HCT116 (cell line): ENCODE data around the gene SEC14L3. TPM values are rescaled to one million over a fixed set of nuclear protein-coding genes. Genes with fewer than 3 reads are reported as not detected.

Experiments
- ATAC-seq: fragments of 200-7000 bp; cut with Tn5 transposase; 2 replicates; pipeline ENCODE4 v1.9.1; 2020; ENCODE audit warnings: mild to moderate bottlenecking, moderate library complexity
- BruUV-seq: library from RNA; stranded (reverse); fragments of 400-500 nt; replicated peaks from 2 replicates; lab custom pipeline; 2021; lab: Mats Ljungman, UMichigan
- CTCF ChIA-PET: fragments of 300-600 bp; sonication (Branson Sonifier 250); formaldehyde crosslinking; loops from one replicate; lab custom pipeline; 2021; ENCODE audit warnings: antibody characterized with exemption; lab: Charles Lee
- POLR2A ChIA-PET: fragments of 300-600, 350-600 bp; sonication (Branson Sonifier 250); formaldehyde crosslinking; loops from one replicate; lab custom pipeline; 2021; ENCODE audit warnings: antibody characterized with exemption; lab: Charles Lee
- RAD21 ChIA-PET, 2 experiments: fragments of 300-600 bp; sonication (Branson Sonifier 250); formaldehyde crosslinking; loops; one replicate each; lab custom pipeline; 2023; ENCODE audit warnings: low total read pairs in 2 of 2; ENCODE audit not compliant: uncharacterized antibody in 2 of 2, unreplicated experiment in 2 of 2, low non-redundant PET in 1 of 2; lab: Charles Lee
- DNase-seq: peaks from one replicate; pipeline ENCODE4 v3.0.0-alpha.2; 2010; ENCODE audit warnings: low read depth, low spot score
- H2AFZ ChIP-seq: fragments of 200-600 bp; shearing (Covaris generic), sonication (generic); 2 replicates; pipeline ENCODE4 v1.6.1; 2017; ENCODE audit warnings: low read depth, mixed run types, mixed read lengths, antibody characterized with exemption, low read length; ENCODE audit not compliant: poor library complexity, severe bottlenecking
- H3K27ac ChIP-seq: 2 replicates; pipeline ENCODE4 v1.5.1; 2012; ENCODE audit warnings: low read depth, low read length
- H3K27me3 ChIP-seq: fragments of 200-600 bp; sonication (generic); 2 replicates; pipeline ENCODE4 v1.6.1; 2016; ENCODE audit warnings: mixed run types, low read length, mixed read lengths; ENCODE audit not compliant: insufficient read depth
- H3K36me3 ChIP-seq, 2 experiments: fragments of 200-500 bp in 1 of 2; fragments of 200-600 bp in 1 of 2; sonication (Bioruptor generic) in 1 of 2; sonication (generic) in 1 of 2; 2 replicates each; pipeline versions ENCODE4 v1.5.1 to v1.6.1; 2014 to 2016; ENCODE audit warnings: low read length in 2 of 2, inconsistent platforms in 1 of 2, mixed read lengths in 1 of 2, mixed run types in 1 of 2; ENCODE audit not compliant: insufficient read depth in 2 of 2, control insufficient read depth in 1 of 2
- H3K4me1 ChIP-seq, 2 experiments: fragments of 200-600 bp in 1 of 2; sonication (generic) in 1 of 2; 2 replicates each; pipeline versions ENCODE4 v1.5.1 to v1.6.1; 2012 to 2017; ENCODE audit warnings: low read length in 2 of 2, inconsistent platforms in 1 of 2, mild to moderate bottlenecking in 1 of 2, mixed read lengths in 1 of 2, mixed run types in 1 of 2, moderate library complexity in 1 of 2; ENCODE audit not compliant: insufficient read depth in 2 of 2, control insufficient read depth in 1 of 2
- H3K4me2 ChIP-seq: fragments of 200-600 bp; sonication (generic); 2 replicates; pipeline ENCODE4 v1.6.1; 2017; ENCODE audit warnings: mixed run types, low read length, mixed read lengths
- H3K4me3 ChIP-seq, 2 experiments: fragments of 200-600 bp in 1 of 2; sonication (generic) in 1 of 2; replicated peaks in 1 of 2; 2 replicates each; pipeline ENCODE4 v1.5.1; 2011 to 2016; ENCODE audit warnings: low read length in 2 of 2, control low read depth in 1 of 2, low read depth in 1 of 2, mild to moderate bottlenecking in 1 of 2, mixed read lengths in 1 of 2, mixed run types in 1 of 2
- H3K79me2 ChIP-seq: fragments of 200-600 bp; sonication (generic); 2 replicates; pipeline ENCODE4 v1.6.1; 2017; ENCODE audit warnings: mild to moderate bottlenecking, mixed run types, low read length, moderate library complexity, mixed read lengths; ENCODE audit not compliant: insufficient read depth
- H3K9ac ChIP-seq: fragments of 200-600 bp; sonication (generic); 2 replicates; pipeline ENCODE4 v1.6.1; 2016; ENCODE audit warnings: low read length, mixed read lengths
- H3K9me2 ChIP-seq: fragments of 200-600 bp; sonication (generic), shearing (Covaris generic); 2 replicates; pipeline ENCODE4 v1.6.1; 2017; ENCODE audit warnings: mixed run types, mild to moderate bottlenecking, moderate library complexity; ENCODE audit not compliant: insufficient read depth
- H3K9me3 ChIP-seq, 2 experiments: fragments of 200-500 bp in 1 of 2; fragments of 200-600 bp in 1 of 2; sonication (Bioruptor generic) in 1 of 2; sonication (generic) in 1 of 2; 2 replicates each; pipeline ENCODE4 v1.6.1; 2014 to 2017; ENCODE audit warnings: low read length in 2 of 2, mixed read lengths in 2 of 2, inconsistent platforms in 1 of 2, low read depth in 1 of 2, mild to moderate bottlenecking in 1 of 2, mixed run types in 1 of 2, moderate library complexity in 1 of 2; ENCODE audit not compliant: control insufficient read depth in 1 of 2, insufficient read depth in 1 of 2
- H4K20me1 ChIP-seq: fragments of 200-600 bp; sonication (generic), shearing (Covaris generic); 2 replicates; pipeline ENCODE4 v1.6.1; 2017; ENCODE audit warnings: mixed run types, mild to moderate bottlenecking, moderate library complexity; ENCODE audit not compliant: insufficient read depth
- CEBPB ChIP-seq: IDR thresholded peaks from 2 replicates; pipeline ENCODE4 v1.6.1; 2012; ENCODE audit warnings: low read depth
- EGR1 ChIP-seq: IDR thresholded peaks from 2 replicates; pipeline ENCODE4 v1.6.1; 2012; ENCODE audit warnings: low read depth
- JUND ChIP-seq: IDR thresholded peaks from 2 replicates; pipeline ENCODE4 v1.6.1; 2012
- POLR2A ChIP-seq: IDR thresholded peaks from 2 replicates; pipeline ENCODE4 v1.7.0; 2011; ENCODE audit warnings: borderline replicate concordance; ENCODE audit not compliant: insufficient read depth, insufficient read length; ENCODE audit errors: extremely low read depth
- POLR2AphosphoS5 ChIP-seq: IDR thresholded peaks from 2 replicates; pipeline ENCODE4 v1.6.1; 2011; ENCODE audit warnings: mild to moderate bottlenecking, low read depth, low read length, moderate library complexity
- RAD21 ChIP-seq: IDR thresholded peaks from 2 replicates; pipeline ENCODE4 v1.6.1; 2012; ENCODE audit warnings: low read depth, mild to moderate bottlenecking
- SRF ChIP-seq: IDR thresholded peaks from 2 replicates; pipeline ENCODE4 v1.6.1; 2012; ENCODE audit warnings: low read depth
- intact Hi-C: fragments of 100-400 bp; cut with micrococcal nuclease; formaldehyde crosslinking; loops from 2 replicates; pipeline ENCODE4 v1.10.0; 2022
- total RNA-seq: library from RNA; stranded (reverse); gene quantifications from one replicate; pipeline ENCODE4 v1.2.1, GENCODE V29; 2021; ENCODE audit not compliant: unreplicated experiment
- TF ChIP-seq, protein P1 (sequence below), 3 experiments: fragments of 200-600 bp in 1 of 3; sonication (generic) in 1 of 3; IDR thresholded peaks in 2 of 3; conservative IDR thresholded peaks in 1 of 3; 2 replicates each; pipeline ENCODE4 v1.5.1; 2012 to 2017; ENCODE audit warnings: low read depth in 2 of 3, low read length in 2 of 3, antibody characterized with exemption in 1 of 3, borderline replicate concordance in 1 of 3, control low read depth in 1 of 3, mild to moderate bottlenecking in 1 of 3, mixed read lengths in 1 of 3, mixed run types in 1 of 3, moderate library complexity in 1 of 3; ENCODE audit not compliant: insufficient read depth in 1 of 3

SEC14L3 gene
- total RNA-seq, 1 experiment from 2014 or later: not detected

DNA sequence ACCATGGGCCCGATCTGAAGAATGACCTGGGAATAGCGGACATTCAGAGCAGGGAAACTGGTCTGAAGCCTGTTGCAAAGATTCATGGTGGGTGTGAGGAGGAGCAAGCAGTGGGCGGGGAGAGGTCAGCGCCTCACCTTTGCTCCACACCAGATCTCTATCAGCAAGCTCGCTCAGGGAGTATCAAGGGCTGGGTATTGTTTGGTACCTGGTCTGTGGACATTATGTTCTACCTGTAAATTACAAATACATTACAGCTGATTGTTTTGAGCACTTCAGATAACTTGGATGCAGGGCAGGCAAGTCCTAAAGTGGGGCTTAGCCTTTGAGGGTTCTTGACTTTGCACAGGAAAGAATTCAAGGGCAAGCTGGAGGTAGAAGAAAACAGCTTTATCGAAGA, 44.5 kb upstream of the SEC14L3 start:
- ChIA-PET POLR2A (interaction anchor here (0.7 kb wide), 1 partner anchor 566 kb away, joined by 3 read pairs; no protein-coding TSS in a partner anchor), CTCF (no interaction called here)

DNA sequence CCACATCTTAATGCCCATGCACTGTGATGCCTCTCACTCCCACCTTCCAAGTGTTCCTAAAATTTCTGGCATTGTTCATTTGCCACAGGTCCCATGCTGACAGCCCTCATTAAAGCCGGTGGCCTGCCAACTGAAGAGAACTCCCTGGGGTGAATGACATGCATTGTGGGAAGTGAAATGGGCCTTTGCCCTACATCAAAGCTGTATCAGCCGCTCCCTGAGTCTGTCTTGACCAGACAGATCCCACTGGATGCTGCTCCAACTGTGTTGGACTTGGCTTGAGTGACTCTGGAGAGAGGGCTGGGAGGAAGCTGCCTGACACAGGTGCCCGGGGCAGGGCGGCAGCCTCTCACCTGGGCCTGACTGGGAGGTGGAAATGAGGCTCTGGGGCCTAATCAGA, 42.4 kb upstream of the SEC14L3 start:
- Histone ChIP-seq H4K20me1 (no peaks in the 10 kb centered on the region), H3K4me3 (no peak overlapping the region), H3K79me2 (no peaks in the 10 kb centered on the region), H2AFZ (no peak overlapping the region), H3K36me3 (no peaks in the 10 kb centered on the region), H3K9ac (no peak overlapping the region), H3K4me1 (no peaks in the 10 kb centered on the region), H3K27me3 (no peaks in the 10 kb centered on the region), H3K4me2 (no peak overlapping the region), H3K9me2 (no peaks in the 10 kb centered on the region), H3K9me3 (peaks cover 3 to 4% of the 10 kb centered on the region in 2 experiments; a peak in 2 of 4 replicates), H3K27ac (no peak overlapping the region)
- CTCF ChIA-PET: no interaction called here
- intact Hi-C loops: no loop called here
- ATAC-seq (no peak), DNase-seq (no peak)
- RAD21 ChIA-PET: no interaction called here
- TF ChIP-seq, protein P1, sequence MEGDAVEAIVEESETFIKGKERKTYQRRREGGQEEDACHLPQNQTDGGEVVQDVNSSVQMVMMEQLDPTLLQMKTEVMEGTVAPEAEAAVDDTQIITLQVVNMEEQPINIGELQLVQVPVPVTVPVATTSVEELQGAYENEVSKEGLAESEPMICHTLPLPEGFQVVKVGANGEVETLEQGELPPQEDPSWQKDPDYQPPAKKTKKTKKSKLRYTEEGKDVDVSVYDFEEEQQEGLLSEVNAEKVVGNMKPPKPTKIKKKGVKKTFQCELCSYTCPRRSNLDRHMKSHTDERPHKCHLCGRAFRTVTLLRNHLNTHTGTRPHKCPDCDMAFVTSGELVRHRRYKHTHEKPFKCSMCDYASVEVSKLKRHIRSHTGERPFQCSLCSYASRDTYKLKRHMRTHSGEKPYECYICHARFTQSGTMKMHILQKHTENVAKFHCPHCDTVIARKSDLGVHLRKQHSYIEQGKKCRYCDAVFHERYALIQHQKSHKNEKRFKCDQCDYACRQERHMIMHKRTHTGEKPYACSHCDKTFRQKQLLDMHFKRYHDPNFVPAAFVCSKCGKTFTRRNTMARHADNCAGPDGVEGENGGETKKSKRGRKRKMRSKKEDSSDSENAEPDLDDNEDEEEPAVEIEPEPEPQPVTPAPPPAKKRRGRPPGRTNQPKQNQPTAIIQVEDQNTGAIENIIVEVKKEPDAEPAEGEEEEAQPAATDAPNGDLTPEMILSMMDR (IDR thresholded peaks at IDR 0.05 in 2 of 3, conservative IDR thresholded peaks at IDR 0.05 in 1 of 3; ENCODE audit: borderline replicate concordance in 1 of 3, insufficient read depth in 1 of 3, low read depth in 2 of 3, low read length in 2 of 3): no peak
- TF ChIP-seq SRF: no peak
- no peak for TF ChIP-seq POLR2AphosphoS5
- no peak for TF ChIP-seq CEBPB
- TF ChIP-seq EGR1: no peak
- no TSS peak for BruUV-seq
- POLR2A ChIA-PET: no interaction called here

More for the DNA sequence above, 44.5 kb upstream of the SEC14L3 start:
- no peak overlapping the region for H3K27ac ChIP-seq
- no peak overlapping the region for H3K9ac ChIP-seq
- ATAC-seq (no peak), DNase-seq (no peak)
- no peaks in the 10 kb centered on the region for H3K9me2 ChIP-seq
- RAD21 ChIA-PET: no interaction called here
- no peaks in the 10 kb centered on the region for H3K4me1 ChIP-seq
- H3K4me2 ChIP-seq: no peak overlapping the region
- H3K27me3 ChIP-seq: no peaks in the 10 kb centered on the region
- H3K4me3 ChIP-seq: no peak overlapping the region
- H4K20me1 ChIP-seq: no peaks in the 10 kb centered on the region
- no peaks in the 10 kb centered on the region for H3K36me3 ChIP-seq
- intact Hi-C loops: no loop called here
- H3K9me3 ChIP-seq: peaks cover 3 to 4% of the 10 kb centered on the region in 2 experiments; a peak in 2 of 4 replicates
- no peaks in the 10 kb centered on the region for H3K79me2 ChIP-seq
- H2AFZ ChIP-seq: no peak overlapping the region
- TF ChIP-seq POLR2A (no peak), EGR1 (no peak), SRF (no peak), RAD21 (no peak), JUND (no peak)
- BruUV-seq: no TSS peak
